Posterior cingulate gyrus (tissue), 11 donors: ENCODE measurements around the gene COPS6.

Experiments used
- DNase-seq, 10 donors: peaks; one replicate each; pipeline versions ENCODE4 v3.0.0 to v3.0.0-alpha.2; 2020 to 2021; ENCODE audit warnings: mixed read lengths in 3 of 10
- intact Hi-C: fragments of 100-400 bp; cut with DNase I; formaldehyde crosslinking; loops from one replicate; pipeline ENCODE4 v1.15.1; 2023

COPS6 gene

DNA sequence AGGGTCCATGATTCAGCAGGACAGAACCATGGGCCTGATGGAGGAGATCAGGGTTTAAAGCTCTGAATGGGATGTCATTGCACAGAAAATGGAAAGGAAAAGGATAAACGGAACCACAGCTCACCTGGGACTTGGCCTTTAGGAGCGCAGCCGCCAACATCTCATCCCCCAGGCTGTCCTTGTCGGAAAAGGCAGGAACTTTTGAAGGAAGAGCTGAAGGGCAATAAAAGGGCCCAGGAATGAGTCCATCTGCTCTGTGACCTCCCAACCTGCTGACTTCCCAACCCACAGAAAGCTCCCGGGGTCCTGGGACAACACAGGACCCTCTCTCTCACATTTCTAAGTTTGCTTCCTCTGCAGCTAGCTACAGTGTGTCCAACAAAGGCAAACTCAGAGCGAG is 13.4 kb upstream of the COPS6 start:
- no peak for DNase-seq
- intact Hi-C loops, result no loop called here

DNA sequence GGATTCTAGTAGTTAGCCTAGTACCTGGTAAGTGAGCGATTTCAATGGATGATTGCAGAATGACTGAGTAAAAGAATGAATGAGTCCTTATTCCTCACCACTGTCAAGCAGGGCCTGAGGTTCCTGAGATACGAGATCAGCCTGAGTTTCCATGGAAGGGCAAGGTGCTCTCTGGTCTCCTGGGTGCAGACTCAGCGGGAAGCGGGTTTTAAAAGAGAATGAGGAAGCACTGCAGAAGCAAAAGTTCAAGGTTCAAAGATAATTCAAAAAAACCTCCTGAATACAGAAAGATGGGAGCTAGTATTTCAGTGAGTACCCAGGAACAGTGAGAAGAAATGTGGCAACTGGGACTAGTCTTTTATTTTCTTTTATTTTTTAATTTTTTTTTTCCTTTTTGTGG is 11.6 kb upstream of the COPS6 start:
- DNase-seq, result no peak
- intact Hi-C loops, result no loop called here

DNA sequence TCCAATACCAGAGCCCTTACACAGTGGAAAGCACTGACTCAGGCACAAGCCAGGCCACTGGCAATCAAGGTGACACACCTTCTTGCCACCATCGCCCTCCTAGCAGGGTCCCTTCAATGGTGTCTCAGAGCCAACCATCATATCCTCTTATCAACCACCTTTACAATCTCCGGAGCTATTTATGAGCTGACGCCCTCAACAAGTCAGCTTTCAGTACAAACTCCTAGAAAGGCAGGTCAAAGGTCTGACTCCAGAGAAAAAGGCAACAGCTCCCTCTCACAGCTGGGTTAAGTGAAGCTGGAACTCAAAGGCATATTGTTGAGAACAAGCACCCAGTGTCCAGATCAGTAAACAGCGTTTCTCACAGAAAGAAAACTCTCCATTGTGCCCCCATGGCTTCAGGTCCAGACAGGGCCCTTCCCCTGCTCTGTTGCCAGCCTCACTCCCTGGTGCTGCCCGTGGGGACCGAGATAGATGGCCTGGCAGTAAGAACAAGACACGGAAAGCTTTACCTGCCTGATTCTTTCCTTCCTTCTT is 9.7 kb upstream of the COPS6 start:
- DNase-seq, result peak in 6 of 10 donors; percentile 23 to 93 (median 42)
- intact Hi-C loops, result no loop called here

DNA sequence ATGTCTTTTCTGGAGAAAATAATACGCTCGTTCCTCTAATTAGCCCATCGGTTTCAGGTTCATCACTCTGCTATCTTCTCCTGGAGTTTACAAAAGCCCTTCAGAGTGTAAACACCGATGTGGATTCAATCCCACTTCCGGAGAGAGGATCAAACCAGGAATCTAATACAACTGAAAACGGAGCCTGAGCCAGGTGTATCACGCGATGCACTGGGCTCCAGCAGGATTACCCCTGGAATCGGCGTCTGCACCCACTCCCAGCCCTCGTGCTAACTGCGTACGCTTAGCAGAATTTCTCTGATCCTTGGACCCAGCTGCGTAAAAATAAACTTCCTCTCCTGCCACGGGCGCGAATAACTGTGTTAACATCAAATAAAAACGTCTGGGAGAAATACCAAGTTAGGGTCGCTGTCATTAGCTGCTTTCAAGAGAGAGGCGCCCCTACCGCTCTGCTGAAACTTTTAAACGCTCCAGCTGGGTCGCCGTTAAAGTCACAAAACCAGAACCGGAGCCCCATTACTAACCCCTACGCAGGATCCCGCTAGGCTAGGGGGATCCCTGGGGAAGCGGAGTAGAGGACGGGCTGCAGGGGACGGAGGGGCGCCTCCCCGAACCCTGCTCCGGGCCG is 7.7 kb upstream of the COPS6 start:
- intact Hi-C loops, result no loop called here
- DNase-seq, result no peak

DNA sequence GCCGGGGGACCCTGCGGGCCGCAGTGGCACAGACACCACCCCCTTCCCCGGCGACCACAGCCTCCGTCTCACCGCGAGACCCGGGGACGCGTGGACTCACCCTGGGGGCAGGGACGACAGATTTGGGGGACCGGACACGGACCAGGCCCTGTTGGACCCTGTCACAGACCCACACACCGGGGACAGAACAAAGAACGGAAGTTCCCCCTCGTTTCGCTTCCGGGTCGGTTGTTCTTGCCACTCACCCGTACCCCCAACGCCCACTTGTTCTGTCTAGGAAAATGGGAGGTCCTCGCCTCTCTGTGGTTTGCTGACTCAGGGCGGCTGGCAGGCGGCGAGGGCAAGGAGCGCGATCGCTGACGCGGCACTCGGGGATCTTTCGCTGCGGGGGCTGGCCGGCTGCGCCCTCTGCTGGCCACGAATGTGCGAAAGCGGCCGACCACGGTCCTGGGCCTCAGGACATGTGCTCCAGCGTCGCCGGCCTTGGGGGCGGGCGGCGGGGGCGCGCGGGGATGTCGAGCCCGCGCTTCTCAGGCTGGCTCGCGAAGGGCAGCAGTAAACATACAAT is 7.2 kb upstream of the COPS6 start, which contains the start of gene ZNF3:
Gene ZNF3 (minus strand): TSS at position 189 of the 568 bp plus-strand sequence. CDS start 4,366 bp downstream, outside the sequence.
- intact Hi-C loops, result no loop called here
- DNase-seq, result peak; percentile 98 to 100 (median 99)

DNA sequence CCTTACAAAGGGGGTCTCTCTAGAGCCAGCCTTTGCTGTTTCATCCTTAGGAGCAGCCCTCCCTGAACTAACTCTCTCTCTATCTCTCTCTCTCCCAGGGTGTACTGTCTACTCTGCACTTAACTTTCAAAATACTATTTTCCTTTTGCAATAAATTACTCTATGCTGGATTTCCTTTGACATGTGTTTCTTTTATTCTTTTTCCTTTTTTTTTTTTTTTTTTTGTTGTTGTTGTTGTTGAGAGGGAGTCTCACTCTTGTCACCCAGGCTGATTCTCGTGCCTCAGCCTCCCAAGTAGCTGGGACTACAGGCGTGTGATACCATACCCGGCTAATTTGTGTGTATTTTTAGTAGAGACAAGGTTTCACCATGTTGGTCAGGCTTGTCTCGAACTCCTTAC is 5.8 kb upstream of the COPS6 start:
- intact Hi-C loops, result no loop called here
- no peak for DNase-seq

DNA sequence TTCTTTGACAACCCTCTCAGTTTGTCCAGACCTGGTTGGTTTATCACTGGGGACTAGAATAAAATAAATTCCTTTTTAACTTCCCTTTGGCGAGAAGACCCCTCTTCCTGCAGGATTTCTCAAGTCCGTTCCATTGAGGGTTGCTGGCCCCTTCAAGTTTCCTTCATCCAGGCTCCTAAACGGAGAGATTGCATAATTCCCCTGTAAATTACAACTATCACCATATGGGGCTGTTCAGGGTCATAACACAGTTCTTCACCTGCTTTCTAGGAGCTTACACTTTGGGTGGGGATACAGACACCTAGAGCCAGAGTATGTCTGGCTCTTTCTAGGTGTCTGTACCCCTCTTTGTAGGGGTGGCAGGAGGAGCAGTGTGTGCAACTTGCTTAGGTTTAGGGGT is 3.3 kb upstream of the COPS6 start:
- DNase-seq, result no peak
- intact Hi-C loops, result no loop called here

DNA sequence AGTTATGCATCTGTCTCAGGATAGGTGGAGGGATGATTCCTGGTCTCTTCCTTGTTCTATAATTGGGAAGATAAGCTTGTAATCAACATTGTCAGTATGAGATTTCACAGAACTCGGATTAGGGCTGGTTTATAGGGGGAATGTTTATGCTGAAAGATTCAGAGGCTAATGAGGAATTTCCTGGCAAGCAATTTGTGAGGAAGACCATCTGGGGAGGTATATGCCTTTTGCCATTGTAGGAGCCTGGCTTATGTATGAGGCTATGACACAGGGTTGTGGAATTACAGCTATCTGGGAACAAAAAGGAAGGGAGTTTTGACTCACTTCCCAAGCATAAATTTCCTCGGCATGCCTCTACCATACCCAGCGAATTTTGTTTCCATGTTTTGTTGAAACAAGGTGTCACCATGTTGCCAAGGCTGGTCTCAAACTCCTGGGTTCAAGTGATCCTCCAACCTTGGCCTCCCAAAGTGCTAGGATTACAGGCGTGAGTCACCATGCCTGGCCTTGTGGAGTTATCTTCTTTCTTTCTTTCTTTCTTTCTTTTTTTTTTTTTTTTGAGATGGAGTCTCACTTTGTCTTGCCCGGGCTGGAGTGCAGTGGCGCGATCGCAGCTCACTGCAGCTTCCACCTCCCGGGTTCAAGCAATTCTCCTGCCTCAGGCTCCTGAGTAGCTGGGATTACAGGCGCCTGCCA is 1.6 kb upstream of the COPS6 start:
- intact Hi-C loops, result no loop called here
- peak in 1 of 10 donors; percentile 14 for DNase-seq

DNA sequence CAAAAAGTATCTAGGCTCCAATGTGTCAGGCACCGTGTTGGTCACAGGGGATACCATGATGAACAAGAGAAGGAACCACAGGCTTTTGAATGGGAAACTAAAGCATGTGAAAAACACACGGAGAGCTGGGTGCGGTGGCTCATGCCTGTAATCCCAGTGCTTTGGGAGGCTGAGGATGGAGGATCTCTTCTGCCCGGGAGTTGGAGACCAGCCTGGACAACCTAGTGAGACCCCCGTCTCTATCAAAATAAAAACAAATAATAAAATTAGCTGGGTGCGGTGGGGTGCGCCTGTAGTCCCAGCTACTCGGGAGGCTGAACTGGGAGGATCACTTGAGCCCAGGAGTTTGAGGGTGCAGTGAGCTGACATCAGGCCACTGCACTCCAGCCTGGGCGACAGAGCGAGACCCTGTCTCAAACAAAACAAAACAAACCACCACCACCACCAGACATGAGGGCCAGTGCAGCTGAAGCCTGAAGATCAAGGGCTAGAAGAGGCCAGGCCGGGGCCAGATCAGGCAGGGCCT is 611 bp upstream of the COPS6 start:
- peak in 1 of 10 donors; percentile 26 for DNase-seq
- intact Hi-C loops, result no loop called here

DNA sequence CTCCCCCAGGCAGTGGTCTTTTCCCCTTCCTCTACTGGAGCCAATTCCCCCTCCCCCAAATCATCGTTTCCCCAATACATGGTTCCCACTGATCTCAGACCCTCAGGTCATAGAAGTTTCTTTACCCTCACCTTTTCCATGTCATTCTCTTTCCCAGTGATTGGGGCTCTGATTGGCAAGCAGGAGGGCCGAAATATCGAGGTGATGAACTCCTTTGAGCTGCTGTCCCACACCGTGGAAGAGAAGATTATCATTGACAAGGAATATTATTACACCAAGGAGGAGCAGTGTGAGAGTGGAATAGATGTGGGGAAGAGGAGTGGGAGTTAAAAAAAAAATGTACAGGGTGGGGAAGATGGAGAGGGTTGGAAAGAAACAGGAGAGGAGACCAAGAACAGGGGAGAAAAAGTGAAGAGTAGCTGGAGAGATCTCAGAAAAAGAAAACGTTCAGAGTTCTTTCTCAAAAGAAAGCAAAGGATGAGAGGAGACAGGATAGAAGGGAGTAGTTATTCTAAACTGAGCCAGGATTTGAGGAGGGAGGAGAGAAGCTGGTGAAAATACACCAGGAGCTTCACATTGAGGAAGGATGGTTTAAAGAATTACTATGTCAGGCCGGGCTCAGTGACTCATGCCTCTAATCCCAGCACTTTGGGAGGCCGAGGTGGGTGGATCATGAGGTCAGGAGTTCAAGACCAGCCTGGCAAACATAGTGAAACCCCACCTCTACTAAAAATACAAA is 858 bp downstream of the COPS6 start:
- no peak for DNase-seq
- intact Hi-C loops, result loop anchor here (1.0 kb wide), 1 partner anchor 11 kb away; no protein-coding TSS in a partner anchor

DNA sequence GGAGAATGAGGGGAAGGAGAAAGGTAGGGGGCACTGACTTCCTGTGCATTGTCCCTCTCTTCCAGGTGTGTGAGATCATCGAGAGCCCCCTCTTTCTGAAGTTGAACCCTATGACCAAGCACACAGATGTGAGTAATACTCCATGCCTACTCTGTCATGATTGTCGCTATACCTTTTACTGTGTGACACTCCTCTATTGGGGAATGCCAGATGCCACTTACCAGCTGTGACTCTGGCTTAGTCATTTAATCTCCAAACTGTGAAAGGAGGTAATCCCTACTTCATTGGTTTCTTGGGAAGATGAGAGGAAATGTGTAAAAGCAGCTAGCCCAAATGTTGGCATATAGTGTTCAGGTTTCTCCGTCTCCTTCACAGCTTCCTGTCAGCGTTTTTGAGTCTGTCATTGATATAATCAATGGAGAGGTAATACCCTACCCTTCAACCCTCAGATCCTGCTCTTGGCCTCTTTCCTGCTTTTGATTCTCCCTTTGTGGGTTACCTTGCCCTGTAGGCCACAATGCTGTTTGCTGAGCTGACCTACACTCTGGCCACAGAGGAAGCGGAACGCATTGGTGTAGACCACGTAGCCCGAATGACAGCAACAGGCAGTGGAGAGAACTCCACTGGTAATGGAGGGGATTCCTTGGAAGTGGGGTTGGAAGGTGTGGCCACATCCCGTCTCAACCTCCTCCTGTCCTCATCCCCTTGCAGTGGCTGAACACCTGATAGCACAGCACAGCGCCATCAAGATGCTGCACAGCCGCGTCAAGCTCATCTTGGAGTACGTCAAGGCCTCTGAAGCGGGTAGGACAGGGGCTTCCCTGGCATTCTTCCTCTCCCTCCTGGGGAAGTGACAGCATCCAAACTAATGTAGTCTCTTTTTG is 2.0 kb downstream of the COPS6 start:
- peak in 1 of 10 donors; percentile 44 for DNase-seq
- intact Hi-C loops, result no loop called here

DNA sequence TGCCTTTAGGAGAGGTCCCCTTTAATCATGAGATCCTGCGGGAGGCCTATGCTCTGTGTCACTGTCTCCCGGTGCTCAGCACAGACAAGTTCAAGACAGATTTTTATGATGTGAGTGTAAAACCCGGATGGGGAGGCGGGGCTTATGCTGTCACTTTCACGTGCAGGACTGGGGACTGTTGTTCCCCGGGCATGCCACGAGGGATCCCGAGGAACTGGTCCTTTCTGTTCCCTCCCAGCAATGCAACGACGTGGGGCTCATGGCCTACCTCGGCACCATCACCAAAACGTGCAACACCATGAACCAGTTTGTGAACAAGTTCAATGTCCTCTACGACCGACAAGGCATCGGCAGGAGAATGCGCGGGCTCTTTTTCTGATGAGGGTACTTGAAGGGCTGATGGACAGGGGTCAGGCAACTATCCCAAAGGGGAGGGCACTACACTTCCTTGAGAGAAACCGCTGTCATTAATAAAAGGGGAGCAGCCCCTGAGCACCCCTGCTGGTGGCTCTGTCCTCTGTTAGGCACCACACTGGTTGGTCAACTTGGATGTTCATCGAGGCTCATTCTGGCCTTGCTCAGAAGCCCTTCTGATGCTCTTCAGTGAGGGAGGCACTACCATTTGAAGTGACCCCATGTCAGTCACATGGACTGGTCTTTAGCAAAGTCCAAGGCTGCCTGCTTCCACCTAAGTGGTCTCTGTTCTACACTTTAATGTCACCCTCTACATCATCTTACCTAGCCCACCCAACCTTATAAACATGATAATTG is 2.8 kb downstream of the COPS6 start:
- peak in 1 of 10 donors; percentile 74 for DNase-seq
- intact Hi-C loops, result no loop called here

DNA sequence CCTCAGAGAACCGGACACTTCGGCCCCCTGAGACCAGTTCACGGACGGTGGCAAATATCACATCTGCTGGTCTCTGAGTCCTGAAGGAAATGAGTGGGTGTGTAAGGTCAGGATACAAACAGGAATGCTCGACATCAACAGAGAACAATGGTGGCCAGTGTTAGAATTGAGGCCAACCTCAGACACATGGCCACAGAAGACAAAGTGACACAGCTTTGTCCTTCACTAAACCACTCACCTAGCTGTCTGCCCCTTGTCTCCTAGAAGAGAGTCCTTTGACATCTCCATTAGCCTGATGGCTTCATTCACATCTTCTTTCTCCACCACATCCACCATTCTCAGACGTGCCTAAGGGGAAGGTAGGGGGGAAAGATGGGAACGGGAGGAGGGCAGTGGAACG is 4.3 kb downstream of the COPS6 start:
- intact Hi-C loops, result no loop called here

DNA sequence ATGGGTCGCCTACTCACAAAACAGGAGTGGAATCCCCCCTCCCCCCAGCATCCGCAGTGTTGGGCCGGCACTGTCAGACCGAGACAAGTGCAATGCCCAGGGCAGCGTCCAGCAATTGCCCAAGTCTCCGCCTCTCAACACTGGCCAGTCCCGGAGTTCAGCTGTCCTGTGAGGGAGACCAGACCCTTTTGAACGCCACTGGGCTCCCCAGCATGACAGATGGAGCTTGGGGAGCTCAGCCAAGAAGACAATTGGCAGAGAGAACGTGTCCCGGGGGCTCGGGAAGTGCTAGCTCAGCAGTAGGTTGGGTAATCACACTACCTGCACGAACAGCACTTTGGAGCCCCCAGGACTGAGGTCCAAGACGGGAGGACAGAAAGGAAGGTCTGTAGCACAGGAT is 4.7 kb downstream of the COPS6 start:
- DNase-seq, result peak in 1 of 10 donors; percentile 41
- intact Hi-C loops, result no loop called here

More for the DNA sequence above, 4.3 kb downstream of the COPS6 start:
- DNase-seq, result no peak

DNA sequence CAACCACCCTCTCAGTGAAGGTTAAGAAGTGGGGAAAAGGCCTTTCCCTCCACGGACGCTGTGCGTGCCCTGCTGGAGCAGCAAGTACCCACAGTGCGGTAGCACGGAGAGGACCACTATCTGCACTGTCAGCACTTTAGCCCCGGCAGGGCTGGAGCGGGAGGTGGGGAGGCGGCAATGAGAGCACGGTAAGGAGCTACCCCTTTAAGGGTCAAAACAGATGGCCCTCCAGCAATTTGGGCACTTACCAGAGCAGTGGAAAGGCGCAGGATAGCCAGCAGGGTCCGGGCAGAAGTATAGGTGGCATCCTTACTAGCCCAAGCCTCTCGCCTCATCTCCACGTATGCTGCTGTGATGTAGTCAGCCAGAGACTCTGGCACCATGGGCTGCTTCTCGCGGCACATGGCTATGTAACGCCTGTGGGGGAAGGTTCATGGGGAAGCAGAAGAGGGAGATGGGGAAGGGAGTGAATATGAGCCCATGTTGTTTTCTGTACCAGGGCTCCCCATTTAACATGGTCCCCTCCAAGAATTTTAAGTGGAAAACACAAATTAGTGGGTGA is 5.2 kb downstream of the COPS6 start:
- intact Hi-C loops, result no loop called here
- DNase-seq, result peak in 1 of 10 donors; percentile 59

DNA sequence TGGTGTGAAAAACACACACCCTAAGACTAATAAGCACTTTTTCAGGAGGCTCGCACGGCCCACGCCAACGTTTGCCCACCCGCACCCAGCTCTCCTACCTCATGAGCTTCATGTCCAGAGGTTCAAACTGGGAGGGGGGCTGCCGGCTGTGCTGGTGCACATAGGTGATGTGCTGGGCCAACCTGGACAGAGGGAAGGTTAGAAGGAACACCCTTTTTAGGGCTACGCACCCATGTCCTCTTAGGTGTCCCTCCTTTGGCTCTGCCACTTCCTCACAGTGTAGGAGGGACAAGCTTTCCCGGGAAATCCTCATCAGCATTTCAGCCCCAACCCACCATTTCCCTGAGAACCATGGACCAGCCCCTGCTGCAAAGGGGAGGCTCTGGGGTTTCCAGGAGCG is 6.5 kb downstream of the COPS6 start:
- DNase-seq, result peak in 1 of 10 donors; percentile 74
- intact Hi-C loops, result no loop called here

DNA sequence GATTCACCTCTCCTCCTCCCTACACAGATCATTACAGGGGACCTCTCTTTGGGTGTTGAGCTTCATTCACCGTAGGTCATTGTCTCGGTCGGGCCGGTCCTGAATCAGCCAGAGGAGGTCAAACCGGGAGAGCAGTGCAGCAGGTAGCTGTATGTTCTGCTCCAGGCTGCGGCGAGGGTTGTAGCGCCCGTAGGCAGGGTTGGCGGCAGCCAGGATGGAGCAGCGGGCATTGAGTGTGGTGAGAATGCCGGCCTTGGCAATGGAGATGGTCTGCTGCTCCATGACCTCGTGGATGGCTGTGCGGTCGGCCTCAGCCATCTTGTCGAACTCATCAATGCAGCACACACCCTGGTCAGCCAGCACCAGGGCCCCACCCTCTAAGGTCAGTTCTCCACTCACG is 6.9 kb downstream of the COPS6 start:
- peak in 1 of 10 donors; percentile 72 for DNase-seq
- intact Hi-C loops, result no loop called here

DNA sequence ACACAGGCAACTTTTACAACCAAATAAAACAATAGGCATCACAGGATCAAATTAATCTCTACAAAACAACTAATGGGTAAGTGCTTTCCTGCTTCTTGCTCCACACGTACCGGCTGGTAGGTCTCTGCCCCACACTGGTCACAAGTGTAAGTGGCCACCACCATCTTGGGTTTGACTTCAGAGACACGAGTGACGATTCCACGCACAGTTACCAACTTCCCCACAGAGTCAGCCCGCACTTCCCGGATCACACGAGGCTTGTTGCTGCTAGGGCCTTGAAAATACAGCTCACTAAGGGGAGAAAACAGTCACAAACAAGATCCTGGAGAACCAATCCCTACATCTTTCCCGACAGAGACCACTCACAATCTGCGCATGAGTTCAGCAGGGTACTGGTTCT is 10.1 kb downstream of the COPS6 start:
- DNase-seq, result no peak
- intact Hi-C loops, result no loop called here

DNA sequence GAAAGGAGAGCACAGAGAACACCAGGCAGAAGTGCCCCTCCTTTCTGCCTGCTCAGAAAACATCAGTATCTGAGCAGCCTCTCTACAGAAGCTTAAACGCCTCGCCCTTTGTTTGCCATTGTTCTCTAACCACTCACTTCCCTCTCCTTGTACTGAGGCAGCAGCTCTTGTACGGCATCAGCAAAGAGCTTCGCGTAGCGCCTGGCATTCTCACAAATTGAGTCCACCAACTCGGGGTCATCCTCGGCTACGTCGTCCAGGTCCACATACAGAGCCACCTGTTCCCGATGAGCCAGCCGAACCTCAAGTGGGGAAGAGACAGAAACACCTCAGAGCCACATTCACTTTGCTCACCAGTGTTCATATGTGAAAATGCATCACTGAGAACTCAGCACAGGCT is 10.7 kb downstream of the COPS6 start:
- no peak for DNase-seq

More for the DNA sequence above, 10.7 kb downstream of the COPS6 start:
- intact Hi-C loops, result no loop called here
